DOHH2 (cell line): ENCODE data around the gene AP2A1.

Experiments
- EZH2phosphoT487 ChIP-seq: fragments of 200-600 bp; sonication (generic); IDR thresholded peaks from 2 replicates; pipeline ENCODE4 v1.6.1; 2017; ENCODE audit warnings: borderline replicate concordance, mild to moderate bottlenecking, antibody characterized with exemption, low read length, moderate library complexity, mixed read lengths
- TF ChIP-seq, protein P1 (sequence below): fragments of 200-600 bp; sonication (generic); IDR thresholded peaks from one replicate; pipeline ENCODE4 v1.5.1; 2014; ENCODE audit warnings: antibody characterized with exemption, mild to moderate bottlenecking, low read depth, low read length; ENCODE audit not compliant: poor library complexity, severe bottlenecking

DNA sequence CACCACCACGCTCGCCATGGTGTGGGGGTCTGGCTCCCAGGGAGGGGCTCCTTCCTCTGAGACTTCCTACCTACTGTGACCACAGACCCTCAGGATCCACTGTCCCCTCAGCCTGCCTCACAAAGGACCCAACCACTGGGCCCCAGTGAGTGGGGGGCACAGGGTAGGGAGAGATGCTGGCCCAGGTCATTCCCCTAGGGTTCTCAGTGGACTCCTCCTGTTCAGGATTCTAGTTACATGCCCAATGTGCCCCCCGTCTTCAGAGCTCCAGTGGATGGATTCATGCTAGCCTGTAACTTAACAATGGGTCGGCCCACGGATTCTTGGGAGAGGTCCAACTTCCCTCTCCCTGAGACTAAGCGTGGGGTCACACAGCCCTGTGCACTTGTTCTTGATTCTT lies 3.6 kb upstream of the AP2A1 start, which contains the start of gene TSKS:
- TF ChIP-seq, protein P1, sequence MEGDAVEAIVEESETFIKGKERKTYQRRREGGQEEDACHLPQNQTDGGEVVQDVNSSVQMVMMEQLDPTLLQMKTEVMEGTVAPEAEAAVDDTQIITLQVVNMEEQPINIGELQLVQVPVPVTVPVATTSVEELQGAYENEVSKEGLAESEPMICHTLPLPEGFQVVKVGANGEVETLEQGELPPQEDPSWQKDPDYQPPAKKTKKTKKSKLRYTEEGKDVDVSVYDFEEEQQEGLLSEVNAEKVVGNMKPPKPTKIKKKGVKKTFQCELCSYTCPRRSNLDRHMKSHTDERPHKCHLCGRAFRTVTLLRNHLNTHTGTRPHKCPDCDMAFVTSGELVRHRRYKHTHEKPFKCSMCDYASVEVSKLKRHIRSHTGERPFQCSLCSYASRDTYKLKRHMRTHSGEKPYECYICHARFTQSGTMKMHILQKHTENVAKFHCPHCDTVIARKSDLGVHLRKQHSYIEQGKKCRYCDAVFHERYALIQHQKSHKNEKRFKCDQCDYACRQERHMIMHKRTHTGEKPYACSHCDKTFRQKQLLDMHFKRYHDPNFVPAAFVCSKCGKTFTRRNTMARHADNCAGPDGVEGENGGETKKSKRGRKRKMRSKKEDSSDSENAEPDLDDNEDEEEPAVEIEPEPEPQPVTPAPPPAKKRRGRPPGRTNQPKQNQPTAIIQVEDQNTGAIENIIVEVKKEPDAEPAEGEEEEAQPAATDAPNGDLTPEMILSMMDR, result no peak
- TF ChIP-seq EZH2phosphoT487, result no peak
